DND-41 (cell line): ENCODE measurements around the gene ELN.

Experiments used
- ATAC-seq: fragments of 200-7000 bp; cut with Tn5 transposase; 3 replicates; pipeline ENCODE4 v1.9.1; 2021; ENCODE audit warnings: low read depth; ENCODE audit not compliant: insufficient read depth
- DNase-seq: peaks from one replicate; pipeline ENCODE4 v3.0.0-alpha.2; 2020
- H2AFZ ChIP-seq: 2 replicates; pipeline ENCODE4 v1.6.0; 2012; ENCODE audit warnings: low read depth, low read length
- H3K27ac ChIP-seq: 2 replicates; pipeline ENCODE4 v1.5.1; 2012; ENCODE audit warnings: low read length, inconsistent platforms
- H3K27me3 ChIP-seq: fragments of 200-600 bp; sonication (generic); 2 replicates; pipeline ENCODE4 v1.6.0; 2012; ENCODE audit warnings: low read length, mild to moderate bottlenecking, inconsistent platforms; ENCODE audit not compliant: insufficient read depth, poor library complexity
- H3K36me3 ChIP-seq: 2 replicates; pipeline ENCODE4 v1.5.1; 2012; ENCODE audit warnings: low read length, inconsistent platforms; ENCODE audit not compliant: insufficient read depth
- H3K4me1 ChIP-seq: 2 replicates; pipeline ENCODE4 v1.5.1; 2012; ENCODE audit warnings: mild to moderate bottlenecking, low read length; ENCODE audit not compliant: insufficient read depth
- H3K4me2 ChIP-seq: 2 replicates; pipeline ENCODE4 v1.6.0; 2012; ENCODE audit warnings: mild to moderate bottlenecking, moderate library complexity, low read length, inconsistent platforms; ENCODE audit not compliant: insufficient read depth
- H3K4me3 ChIP-seq, 2 experiments: fragments of 200-600 bp in 1 of 2; shearing (Covaris generic) in 1 of 2; 2 replicates each; pipeline ENCODE4 v1.5.1; 2012 to 2016; ENCODE audit warnings: inconsistent platforms in 2 of 2, low read length in 2 of 2, mild to moderate bottlenecking in 2 of 2, low read depth in 1 of 2, moderate library complexity in 1 of 2
- H3K79me2 ChIP-seq: 2 replicates; pipeline ENCODE4 v1.6.0; 2012; ENCODE audit warnings: low read length, inconsistent platforms; ENCODE audit not compliant: insufficient read depth
- H3K9ac ChIP-seq: 2 replicates; pipeline ENCODE4 v1.6.0; 2012; ENCODE audit warnings: low read depth, mild to moderate bottlenecking, inconsistent platforms, low read length, moderate library complexity
- H3K9me3 ChIP-seq: 2 replicates; pipeline ENCODE4 v1.5.1; 2012; ENCODE audit warnings: low read length, moderate library complexity, mild to moderate bottlenecking, inconsistent platforms; ENCODE audit not compliant: insufficient read depth, severe bottlenecking
- H4K20me1 ChIP-seq: 2 replicates; pipeline ENCODE4 v1.6.0; 2012; ENCODE audit warnings: low read length; ENCODE audit not compliant: insufficient read depth
- CTCF ChIP-seq: IDR thresholded peaks from 2 replicates; pipeline ENCODE4 v1.5.1; 2012; ENCODE audit warnings: borderline replicate concordance, low read length, moderate library complexity, mild to moderate bottlenecking; ENCODE audit not compliant: poor library complexity, severe bottlenecking; ENCODE audit errors: extremely low read depth
- EZH2 ChIP-seq: IDR thresholded peaks from 3 replicates; pipeline ENCODE4 v1.6.1; 2012; ENCODE audit warnings: borderline replicate concordance, low read depth, mild to moderate bottlenecking, moderate library complexity, low read length, inconsistent platforms; ENCODE audit not compliant: severe bottlenecking

ELN gene

GRCh38 chr7:74002474-74003017 is 25.4 kb upstream of the ELN start:
- no peak overlapping the region for H3K27ac ChIP-seq
- no peak overlapping the region for H3K9ac ChIP-seq
- no peak overlapping the region for H3K4me3 ChIP-seq
- no peak for DNase-seq
- peak; percentile 35; the same call in 1 of the 3 replicates for ATAC-seq
- no peaks in the 10 kb centered on the region for H4K20me1 ChIP-seq
- H3K4me2 ChIP-seq: no peak overlapping the region
- peaks cover 3% of the 10 kb centered on the region for H3K27me3 ChIP-seq
- no peak overlapping the region for H2AFZ ChIP-seq
- TF ChIP-seq CTCF: no peak
- TF ChIP-seq EZH2: no peak
- H3K79me2 ChIP-seq: no peaks in the 10 kb centered on the region
- no peaks in the 10 kb centered on the region for H3K4me1 ChIP-seq
- no peaks in the 10 kb centered on the region for H3K9me3 ChIP-seq
- no peaks in the 10 kb centered on the region for H3K36me3 ChIP-seq

- Histone ChIP-seq H3K9me3 (no peaks in the 10 kb centered on the region), H3K4me3 (no peak overlapping the region), H3K4me1 (no peaks in the 10 kb centered on the region), H3K9ac (no peak overlapping the region), H3K27ac (no peak overlapping the region), H3K4me2 (no peak overlapping the region), H3K27me3 (peaks cover 3% of the 10 kb centered on the region), H3K36me3 (no peaks in the 10 kb centered on the region), H4K20me1 (no peaks in the 10 kb centered on the region), H3K79me2 (no peaks in the 10 kb centered on the region), H2AFZ (no peak overlapping the region)
- TF ChIP-seq CTCF (no peak), EZH2 (no peak)
- no peak for ATAC-seq
- DNase-seq: no peak
These were observed 24.4 kb upstream of the ELN start for GRCh38 chr7:74003621-74004020.

- Histone ChIP-seq H3K27ac (no peak overlapping the region), H3K4me3 (no peak overlapping the region), H3K9ac (no peak overlapping the region), H3K36me3 (no peaks in the 10 kb centered on the region), H3K79me2 (no peaks in the 10 kb centered on the region), H4K20me1 (no peaks in the 10 kb centered on the region; the same call in 1 of the 2 replicates), H3K4me2 (no peak overlapping the region), H3K4me1 (no peaks in the 10 kb centered on the region), H3K27me3 (peaks cover 3% of the 10 kb centered on the region), H2AFZ (no peak overlapping the region), H3K9me3 (no peaks in the 10 kb centered on the region)
- TF ChIP-seq CTCF: no peak
- no peak for TF ChIP-seq EZH2
- ATAC-seq (no peak), DNase-seq (no peak)
These were observed 21.9 kb upstream of the ELN start for GRCh38 chr7:74006032-74006431.
